ENCODE results near the gene SNRK.

SNRK gene

GRCh38 chr3:43302116-43302880 lies 16.0 kb downstream of the SNRK start:
- H3K9me3 ChIP-seq (ENCODE audit: insufficient read depth, low read depth, low read length) = no peaks in the 10 kb centered on the region
- H3K79me2 ChIP-seq (ENCODE audit: insufficient read depth, low read length) = peaks cover 74% of the 10 kb centered on the region
- H3K4me1 ChIP-seq (ENCODE audit: insufficient read depth, low read length, poor library complexity, severe bottlenecking) = peaks cover 22% of the 10 kb centered on the region
- H2AFZ ChIP-seq (ENCODE audit: low read length) = no peak overlapping the region
- no peak overlapping the region for H3K9ac ChIP-seq (ENCODE audit: low read depth, low read length, poor library complexity, severe bottlenecking)
- H3F3A ChIP-seq (ENCODE audit: low read depth) = no peaks in the 10 kb centered on the region
- peak overlapping the region; percentile 6 for H3K4me2 ChIP-seq (ENCODE audit: low read depth, low read length, poor library complexity, severe bottlenecking)
- TF ChIP-seq EZH2phosphoT487 (IDR thresholded peaks at IDR 0.05; ENCODE audit: borderline replicate concordance) = no peak
- TF ChIP-seq, protein P1, sequence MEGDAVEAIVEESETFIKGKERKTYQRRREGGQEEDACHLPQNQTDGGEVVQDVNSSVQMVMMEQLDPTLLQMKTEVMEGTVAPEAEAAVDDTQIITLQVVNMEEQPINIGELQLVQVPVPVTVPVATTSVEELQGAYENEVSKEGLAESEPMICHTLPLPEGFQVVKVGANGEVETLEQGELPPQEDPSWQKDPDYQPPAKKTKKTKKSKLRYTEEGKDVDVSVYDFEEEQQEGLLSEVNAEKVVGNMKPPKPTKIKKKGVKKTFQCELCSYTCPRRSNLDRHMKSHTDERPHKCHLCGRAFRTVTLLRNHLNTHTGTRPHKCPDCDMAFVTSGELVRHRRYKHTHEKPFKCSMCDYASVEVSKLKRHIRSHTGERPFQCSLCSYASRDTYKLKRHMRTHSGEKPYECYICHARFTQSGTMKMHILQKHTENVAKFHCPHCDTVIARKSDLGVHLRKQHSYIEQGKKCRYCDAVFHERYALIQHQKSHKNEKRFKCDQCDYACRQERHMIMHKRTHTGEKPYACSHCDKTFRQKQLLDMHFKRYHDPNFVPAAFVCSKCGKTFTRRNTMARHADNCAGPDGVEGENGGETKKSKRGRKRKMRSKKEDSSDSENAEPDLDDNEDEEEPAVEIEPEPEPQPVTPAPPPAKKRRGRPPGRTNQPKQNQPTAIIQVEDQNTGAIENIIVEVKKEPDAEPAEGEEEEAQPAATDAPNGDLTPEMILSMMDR (conservative IDR thresholded peaks at IDR 0.05; ENCODE audit: low read length) = no peak
- H3K9me2 ChIP-seq (replicated peaks; ENCODE audit: low read depth, low read length) = no peaks in the 10 kb centered on the region
- no peak overlapping the region for H3K4me3 ChIP-seq (ENCODE audit: low read length, poor library complexity, severe bottlenecking)
- H3K27me3 ChIP-seq (ENCODE audit: insufficient read depth, low read length, poor library complexity, severe bottlenecking) = no peaks in the 10 kb centered on the region
- H4K20me1 ChIP-seq (ENCODE audit: insufficient read depth, low read length, poor library complexity, severe bottlenecking) = peaks cover 5% of the 10 kb centered on the region
- H3K36me3 ChIP-seq (ENCODE audit: insufficient read depth, low read length) = peaks cover 21% of the 10 kb centered on the region; the same call in 1 of the 2 replicates

DNA sequence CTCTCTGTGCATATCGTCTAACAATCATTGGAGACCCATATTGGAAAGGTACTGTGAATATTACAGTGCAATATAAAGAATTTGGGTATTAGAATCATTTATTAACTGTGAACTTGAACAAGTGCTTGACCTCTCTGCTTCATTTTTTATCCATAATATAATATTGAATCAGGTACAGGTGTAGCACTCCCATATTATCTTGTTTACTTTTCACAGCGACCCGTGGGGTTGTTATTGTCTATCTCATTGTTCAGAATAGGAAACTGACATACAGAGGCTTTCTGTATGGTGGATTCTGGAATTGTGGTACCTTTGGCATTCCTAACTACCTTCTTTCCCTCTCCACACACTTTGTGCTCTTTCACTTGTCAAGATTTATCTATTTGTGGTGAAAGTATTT lies 17.8 kb downstream of the SNRK start:
- Histone ChIP-seq H3K4me1 (ENCODE audit: insufficient read depth, low read length, poor library complexity, severe bottlenecking) (peaks cover 8% of the 10 kb centered on the region), H3F3A (ENCODE audit: low read depth) (no peaks in the 10 kb centered on the region), H4K20me1 (ENCODE audit: insufficient read depth, low read length, poor library complexity, severe bottlenecking) (peaks cover 5% of the 10 kb centered on the region), H3K4me2 (ENCODE audit: low read depth, low read length, poor library complexity, severe bottlenecking) (no peak overlapping the region), H3K9me3 (ENCODE audit: insufficient read depth, low read depth, low read length) (no peaks in the 10 kb centered on the region), H3K27me3 (ENCODE audit: insufficient read depth, low read length, poor library complexity, severe bottlenecking) (no peaks in the 10 kb centered on the region), H2AFZ (ENCODE audit: low read length) (no peak overlapping the region), H3K4me3 (ENCODE audit: low read length, poor library complexity, severe bottlenecking) (no peak overlapping the region), H3K9me2 (replicated peaks; ENCODE audit: low read depth, low read length) (no peaks in the 10 kb centered on the region), H3K79me2 (ENCODE audit: insufficient read depth, low read length) (peaks cover 63% of the 10 kb centered on the region), H3K36me3 (ENCODE audit: insufficient read depth, low read length) (peaks cover 21% of the 10 kb centered on the region; the same call in 1 of the 2 replicates), H3K9ac (ENCODE audit: low read depth, low read length, poor library complexity, severe bottlenecking) (no peak overlapping the region)
- TF ChIP-seq EZH2phosphoT487 (IDR thresholded peaks at IDR 0.05; ENCODE audit: borderline replicate concordance) = no peak
- TF ChIP-seq, protein P1 (conservative IDR thresholded peaks at IDR 0.05; ENCODE audit: low read length) = no peak

- H3K4me1 ChIP-seq (ENCODE audit: insufficient read depth, low read length, poor library complexity, severe bottlenecking) = peaks cover 14% of the 10 kb centered on the region
- peaks cover 18% of the 10 kb centered on the region; the same call in 1 of the 2 replicates for H3K36me3 ChIP-seq (ENCODE audit: insufficient read depth, low read length)
- H3K4me2 ChIP-seq (ENCODE audit: low read depth, low read length, poor library complexity, severe bottlenecking) = no peak overlapping the region
- H4K20me1 ChIP-seq (ENCODE audit: insufficient read depth, low read length, poor library complexity, severe bottlenecking) = peaks cover 5% of the 10 kb centered on the region
- H3K27me3 ChIP-seq (ENCODE audit: insufficient read depth, low read length, poor library complexity, severe bottlenecking) = no peaks in the 10 kb centered on the region
- no peaks in the 10 kb centered on the region for H3F3A ChIP-seq (ENCODE audit: low read depth)
- no peak overlapping the region for H2AFZ ChIP-seq (ENCODE audit: low read length)
- no peak overlapping the region for H3K9ac ChIP-seq (ENCODE audit: low read depth, low read length, poor library complexity, severe bottlenecking)
- H3K79me2 ChIP-seq (ENCODE audit: insufficient read depth, low read length) = peaks cover 60% of the 10 kb centered on the region
- no peaks in the 10 kb centered on the region for H3K9me2 ChIP-seq (replicated peaks; ENCODE audit: low read depth, low read length)
- no peaks in the 10 kb centered on the region for H3K9me3 ChIP-seq (ENCODE audit: insufficient read depth, low read depth, low read length)
- no peak for TF ChIP-seq EZH2phosphoT487 (IDR thresholded peaks at IDR 0.05; ENCODE audit: borderline replicate concordance)
- TF ChIP-seq, protein P1 (conservative IDR thresholded peaks at IDR 0.05; ENCODE audit: low read length) = no peak
- no peak overlapping the region for H3K4me3 ChIP-seq (ENCODE audit: low read length, poor library complexity, severe bottlenecking)
Measured at GRCh38 chr3:43307226-43307625, 20.9 kb downstream of the SNRK start.
